H1 (cell line): Measurements from ENCODE around the gene CDK5. TPM values are rescaled to one million over a fixed set of nuclear protein-coding genes. Genes with fewer than 3 reads are reported as not detected.

Experiments
- CTCF ChIA-PET: fragments of 300-600 bp; sonication (Branson Sonifier 250); formaldehyde crosslinking; loops from one replicate; lab custom pipeline; 2021; ENCODE audit not compliant: partially characterized antibody; lab: Charles Lee
- POLR2A ChIA-PET: fragments of 300-600 bp; sonication (Branson Sonifier 250); formaldehyde crosslinking; loops from one replicate; lab custom pipeline; 2021; ENCODE audit warnings: inconsistent platforms; ENCODE audit not compliant: partially characterized antibody; lab: Charles Lee
- DNase-seq, 2 experiments: peaks; one replicate each; pipeline versions ENCODE4 v3.0.0 to v3.0.0-alpha.2; 2010 to 2022; ENCODE audit warnings: low spot score in 2 of 2, low read depth in 1 of 2, mixed read lengths in 1 of 2
- FAIRE-seq: peaks from 2 replicates; lab custom pipeline; 2011; peaks lifted over from hg19 to GRCh38; lab: Jason Lieb, UNC
- H2AFZ ChIP-seq: 2 replicates; pipeline ENCODE4 v1.8.1; 2012; ENCODE audit warnings: low read length, inconsistent platforms
- H2AK5ac ChIP-seq: 2 replicates; pipeline ENCODE4 v1.6.1; 2013; ENCODE audit warnings: low read depth, low read length
- H2BK120ac ChIP-seq: replicated peaks from 2 replicates; pipeline ENCODE3; 2013; ENCODE audit warnings: low read depth, low read length, inconsistent platforms
- H2BK12ac ChIP-seq: 2 replicates; pipeline ENCODE4 v1.6.1; 2013; ENCODE audit warnings: low read depth, low read length
- H2BK15ac ChIP-seq: 2 replicates; pipeline ENCODE4 v1.6.1; 2013; ENCODE audit warnings: low read length
- H2BK20ac ChIP-seq: 2 replicates; pipeline ENCODE4 v1.6.1; 2013; ENCODE audit warnings: low read length
- H2BK5ac ChIP-seq: 2 replicates; pipeline ENCODE4 v1.6.1; 2013; ENCODE audit warnings: low read depth, low read length
- H3K14ac ChIP-seq: 2 replicates; pipeline ENCODE4 v1.6.1; 2013; ENCODE audit warnings: inconsistent platforms; ENCODE audit not compliant: insufficient read length
- H3K18ac ChIP-seq: 2 replicates; pipeline ENCODE4 v1.6.1; 2013; ENCODE audit warnings: low read length; ENCODE audit errors: extremely low read depth
- H3K23ac ChIP-seq: 2 replicates; pipeline ENCODE4 v1.6.1; 2013; ENCODE audit warnings: inconsistent platforms; ENCODE audit not compliant: insufficient read length
- H3K23me2 ChIP-seq: 2 replicates; pipeline ENCODE4 v1.6.1; 2013; ENCODE audit warnings: low read depth, low read length
- H3K27ac ChIP-seq: 2 replicates; pipeline ENCODE4 v1.6.1; 2011; ENCODE audit warnings: low read depth, low read length, inconsistent platforms
- H3K27me3 ChIP-seq, 4 experiments: replicated peaks in 1 of 4; 1 replicate in 1 of 4; 2 replicates in 3 of 4; pipeline versions ENCODE4 v1.6.1 to v1.8.1; 2011 to 2013; ENCODE audit warnings: low read length in 3 of 4, mild to moderate bottlenecking in 3 of 4, inconsistent platforms in 2 of 4, mixed read lengths in 2 of 4, moderate library complexity in 1 of 4; ENCODE audit not compliant: control insufficient read depth in 3 of 4, insufficient read depth in 3 of 4; ENCODE audit errors: extremely low read depth in 1 of 4
- H3K36me3 ChIP-seq, 4 experiments: 2 replicates each; pipeline versions ENCODE4 v1.6.1 to v1.8.1; 2011 to 2013; ENCODE audit warnings: mild to moderate bottlenecking in 4 of 4, low read length in 3 of 4, moderate library complexity in 2 of 4, control low read depth in 1 of 4, inconsistent platforms in 1 of 4; ENCODE audit not compliant: insufficient read depth in 4 of 4, control insufficient read depth in 2 of 4
- H3K4ac ChIP-seq: replicated peaks from 2 replicates; pipeline ENCODE3; 2013; ENCODE audit warnings: low read length, low read depth, mixed read lengths, inconsistent platforms; ENCODE audit not compliant: insufficient read length
- H3K4me1 ChIP-seq, 4 experiments: replicated peaks in 1 of 4; 1 replicate in 1 of 4; 2 replicates in 3 of 4; pipeline versions ENCODE4 v1.6.1 to v1.8.1; 2011 to 2013; ENCODE audit warnings: low read length in 3 of 4, inconsistent platforms in 2 of 4, mixed read lengths in 1 of 4; ENCODE audit not compliant: insufficient read depth in 4 of 4, control insufficient read depth in 3 of 4
- H3K4me2 ChIP-seq, 2 experiments: 2 replicates each; pipeline versions ENCODE4 v1.6.1 to v1.8.1; 2011 to 2013; ENCODE audit warnings: low read depth in 2 of 2, low read length in 2 of 2, control low read depth in 1 of 2, inconsistent platforms in 1 of 2, mild to moderate bottlenecking in 1 of 2; ENCODE audit not compliant: insufficient read depth in 1 of 2
- H3K4me3 ChIP-seq, 4 experiments: fragments of 200-600, 300-600 bp in 1 of 4; sonication (generic), shearing (Covaris generic), sonication (Bioruptor Twin) in 1 of 4; 2 replicates each; pipeline versions ENCODE4 v1.5.1 to v1.8.1; 2011 to 2016; ENCODE audit warnings: low read length in 4 of 4, low read depth in 3 of 4, control low read depth in 2 of 4, inconsistent platforms in 2 of 4, mild to moderate bottlenecking in 2 of 4, mixed read lengths in 1 of 4, moderate library complexity in 1 of 4; ENCODE audit not compliant: insufficient read depth in 2 of 4; ENCODE audit errors: extremely low read depth in 1 of 4
- H3K56ac ChIP-seq: replicated peaks from 2 replicates; pipeline ENCODE3; 2013; ENCODE audit warnings: low read depth, mild to moderate bottlenecking, mixed read lengths, low read length, inconsistent platforms; ENCODE audit not compliant: insufficient read length
- H3K79me1 ChIP-seq: 2 replicates; pipeline ENCODE4 v1.6.1; 2013; ENCODE audit warnings: low read depth, low read length, control low read depth
- H3K79me2 ChIP-seq, 2 experiments: 2 replicates each; pipeline versions ENCODE4 v1.6.1 to v1.8.1; 2012 to 2013; ENCODE audit warnings: low read length in 2 of 2, mild to moderate bottlenecking in 2 of 2, inconsistent platforms in 1 of 2; ENCODE audit not compliant: insufficient read depth in 2 of 2, control insufficient read depth in 1 of 2
- H3K9ac ChIP-seq, 4 experiments: replicated peaks in 1 of 4; 1 replicate in 1 of 4; 2 replicates in 3 of 4; pipeline versions ENCODE4 v1.6.1 to v1.8.1; 2011 to 2013; ENCODE audit warnings: low read depth in 3 of 4, low read length in 3 of 4, control low read depth in 2 of 4, mild to moderate bottlenecking in 2 of 4, moderate library complexity in 2 of 4, inconsistent platforms in 1 of 4; ENCODE audit errors: extremely low read depth in 1 of 4
- H3K9me3 ChIP-seq, 2 experiments: 2 replicates each; pipeline versions ENCODE4 v1.6.1 to v1.8.1; 2012 to 2013; ENCODE audit warnings: mild to moderate bottlenecking in 2 of 2, moderate library complexity in 2 of 2, control low read depth in 1 of 2, inconsistent platforms in 1 of 2, low read depth in 1 of 2, low read length in 1 of 2, mixed read lengths in 1 of 2; ENCODE audit not compliant: insufficient read depth in 2 of 2
- H4K20me1 ChIP-seq, 2 experiments: replicated peaks in 1 of 2; 2 replicates each; pipeline versions ENCODE3 to v1.8.1; 2011 to 2013; ENCODE audit warnings: inconsistent platforms in 2 of 2, low read length in 2 of 2, mild to moderate bottlenecking in 1 of 2; ENCODE audit not compliant: insufficient read depth in 2 of 2, control insufficient read depth in 1 of 2
- H4K5ac ChIP-seq: 2 replicates; pipeline ENCODE4 v1.6.1; 2013; ENCODE audit warnings: low read length, low read depth, mixed read lengths, inconsistent platforms; ENCODE audit not compliant: insufficient read length
- H4K8ac ChIP-seq: 2 replicates; pipeline ENCODE4 v1.8.0; 2013; ENCODE audit warnings: mild to moderate bottlenecking, moderate library complexity, low read length, inconsistent platforms; ENCODE audit not compliant: insufficient read depth; ENCODE audit errors: extremely low read depth
- H4K91ac ChIP-seq: replicated peaks from 2 replicates; pipeline ENCODE3; 2013; ENCODE audit warnings: low read length, mixed read lengths, inconsistent platforms; ENCODE audit not compliant: insufficient read length
- BCL11A ChIP-seq, 2 experiments: IDR thresholded peaks; one replicate each; pipeline ENCODE4 v1.6.1; 2011; ENCODE audit warnings: low read depth in 2 of 2, low read length in 2 of 2, mild to moderate bottlenecking in 2 of 2
- CBX8 ChIP-seq: fragments of 300-800, 300-1000 bp; sonication (generic); IDR thresholded peaks from 2 replicates; pipeline ENCODE4 v1.7.1; 2016; ENCODE audit warnings: low read depth, low read length, borderline replicate concordance
- CREB1 ChIP-seq: IDR thresholded peaks from 2 replicates; pipeline ENCODE4 v1.6.1; 2012; ENCODE audit warnings: inconsistent platforms
- GABPA ChIP-seq: IDR thresholded peaks from 2 replicates; pipeline ENCODE4 v1.6.1; 2011; ENCODE audit warnings: mild to moderate bottlenecking, low read length, moderate library complexity, borderline replicate concordance; ENCODE audit not compliant: insufficient read depth
- SAP30 ChIP-seq: fragments of 300-600 bp; sonication (generic); IDR thresholded peaks from 2 replicates; pipeline ENCODE4 v1.7.1; 2012; ENCODE audit warnings: low read length, moderate library complexity, mild to moderate bottlenecking, inconsistent platforms; ENCODE audit not compliant: insufficient read depth, insufficient replicate concordance
- SIX5 ChIP-seq: IDR thresholded peaks from 2 replicates; pipeline ENCODE4 v1.6.1; 2011; ENCODE audit warnings: mild to moderate bottlenecking, low read depth, low read length
- SRF ChIP-seq: IDR thresholded peaks from 2 replicates; pipeline ENCODE4 v1.6.1; 2011; ENCODE audit warnings: mild to moderate bottlenecking, low read depth, low read length, moderate library complexity
- SUZ12 ChIP-seq: fragments of 200-600 bp; sonication (generic); IDR thresholded peaks from 2 replicates; pipeline ENCODE4 v1.6.1; 2012; ENCODE audit warnings: mild to moderate bottlenecking, inconsistent platforms, low read length, moderate library complexity, mixed read lengths
- WGBS, 2 experiments: shearing (Covaris generic) in 1 of 2; methylation state at CpG; one replicate each; pipeline versions ENCODE4 v1.1.6 to v1.1.7; 2013 to 2015; ENCODE audit warnings: low lambda C conversion rate in 2 of 2, mixed read lengths in 2 of 2, inconsistent platforms in 1 of 2, low coverage in 1 of 2, missing lambda C conversion rate in 1 of 2; ENCODE audit not compliant: insufficient replicate concordance in 2 of 2, insufficient coverage in 1 of 2, insufficient read length in 1 of 2; ENCODE audit errors: extremely low coverage in 1 of 2, missing lambda C conversion rate in 1 of 2; 5-methylcytosine and 5-hydroxymethylcytosine counted together
- polyA plus RNA-seq, 7 experiments: library from polyadenylated mRNA; depleted of rRNA in 3 of 7; stranded (reverse) in 5 of 7; unstranded in 2 of 7; fragments of >200 nt in 5 of 7; fragments of 200-250 nt in 2 of 7; gene quantifications; 1 replicate in 5 of 7; 2 replicates in 1 of 7; 4 replicates in 1 of 7; pipeline versions ENCODE4 v1.2.1 to v1.2.3, GENCODE V29; 2011 to 2013; ENCODE audit warnings: missing spikeins in 2 of 7, mixed read lengths in 2 of 7
- total RNA-seq: library from RNA; stranded (reverse); fragmentation: NEBNext Ultra II Directional; extraction: Animal tissue kit (Norgen Biotek cat#: 25700); gene quantifications from 2 replicates; pipeline ENCODE4 v1.2.1, GENCODE V29; 2021

The CDK5 gene
- total and polyA plus RNA-seq, 2 of the 8 experiments (the other 6 are each of a cell fraction or from before 2014, with no cell fraction given), result 22.8 to 37.2 TPM

- Histone ChIP-seq H2AK5ac (no peak overlapping the region; the same call in 1 of the 2 replicates), H3K9ac (no peak overlapping the region), H3K4me3 (no peak overlapping the region), H3K79me1 (no peaks in the 10 kb centered on the region), H3K27ac (no peak overlapping the region), H3K9me3 (no peaks in the 10 kb centered on the region), H3K4ac (no peak overlapping the region), H2AFZ (no peak overlapping the region), H2BK15ac (peak overlapping the region; percentile 88; the same call in 1 of the 2 replicates), H3K79me2 (no peaks in the 10 kb centered on the region), H2BK120ac (no peak overlapping the region), H2BK12ac (0 out of 2 replicates have a peak overlapping the region, but pooled peaks have one; percentile 17), H3K23ac (no peak overlapping the region), H3K18ac (no peak overlapping the region), H4K5ac (no peak overlapping the region), H2BK5ac (no peak overlapping the region), H3K4me1 (peaks cover 0 to 18% (median 14%) of the 10 kb centered on the region in 4 experiments; a peak in 5 of 7 replicates), H4K8ac (no peak overlapping the region), H3K27me3 (peaks cover 8 to 31% (median 27%) of the 10 kb centered on the region in 4 experiments), H3K4me2 (no peak overlapping the region), H4K20me1 (no peaks in the 10 kb centered on the region), H3K14ac (no peak overlapping the region), H3K36me3 (no peaks in the 10 kb centered on the region), H3K23me2 (peaks cover 10% of the 10 kb centered on the region; the same call in 1 of the 2 replicates), H3K56ac (no peak overlapping the region), H4K91ac (no peak overlapping the region), H2BK20ac (no peak overlapping the region)
- CTCF ChIA-PET, result interaction anchor here (1.0 to 8.0 kb wide), 4 partner anchors 14 to 88 kb away, joined by 3 to 116 read pairs (median 5); no protein-coding TSS in a partner anchor
- FAIRE-seq, result no peak
- 94% methylated on average over 10 of the region's 10 CpGs; no CpG with 5 or more reads in 1 of the 2 experiments for WGBS, 2 experiments
- POLR2A ChIA-PET, result no interaction called here
- no peak for DNase-seq
- TF ChIP-seq BCL11A (IDR thresholded peaks at IDR 0.05; ENCODE audit: low read depth in 2 of 2, low read length in 2 of 2), result no peak
- TF ChIP-seq GABPA, result no peak
- TF ChIP-seq SAP30, result no peak
- TF ChIP-seq CREB1, result no peak
- no peak for TF ChIP-seq CBX8
- TF ChIP-seq SIX5, result no peak
- no peak for TF ChIP-seq SRF
- TF ChIP-seq SUZ12, result no peak
Measured at GRCh38 chr7:151023232-151023631, 34.5 kb downstream of the CDK5 start.
